Right lobe of liver (tissue), 4 donors: ENCODE measurements around the gene PPME1.

Experiments
- CTCF ChIP-seq, 4 donors: fragments of 200-600 bp in 3 of 4; fragments of 450-650 bp in 1 of 4; IDR thresholded peaks; one replicate each; pipeline versions ENCODE4 v1.5.1 to v1.8.0; 2016 to 2022; ENCODE audit warnings: antibody characterized with exemption in 4 of 4, mild to moderate bottlenecking in 2 of 4
- POLR2A ChIP-seq: fragments of 450-650 bp; IDR thresholded peaks from one replicate; pipeline ENCODE4 v1.6.1; 2017; ENCODE audit warnings: antibody characterized with exemption, mild to moderate bottlenecking
- donor health status: DM: no; HTN: no; CAD: no.
- donor health status: DM: no; HTN: no; CAD: no.
- donor health status: DM: no; HTN: yes; CAD: no.

GRCh38 chr11:74195828-74196227 is 24.7 kb downstream of the PPME1 start:
- TF ChIP-seq CTCF (IDR thresholded peaks at IDR 0.05) = no peak
- no peak for TF ChIP-seq POLR2A
